ENCODE results near the gene CXorf58. TPM values are rescaled to one million over a fixed set of nuclear protein-coding genes. Genes with fewer than 3 reads are reported as not detected.

Gene CXorf58
- total and polyA plus RNA-seq, 2 experiments from 2014 or later: 0.56 TPM; not detected in 1

Other genes starting within 250 kb of the CXorf58 start
- gene PRDX4, start 240.5 kb upstream of the CXorf58 start, total RNA-seq (2014; rRNA removed; shearing (Covaris generic)): 101 and 139 TPM in 2 replicates
- gene PRDX4, start 240.5 kb upstream of the CXorf58 start, polyA plus RNA-seq (2016; fragmentation: Nextera tagmentation; extraction: Ambion mirVana): 101 and 103 TPM in 2 replicates
- gene ACOT9, start 164.7 kb upstream of the CXorf58 start, total RNA-seq (2014; rRNA removed; shearing (Covaris generic)): 34.3 and 35.4 TPM in 2 replicates
- 23.5 and 28.5 TPM in 2 replicates for gene ACOT9, start 164.7 kb upstream of the CXorf58 start, polyA plus RNA-seq (2016; fragmentation: Nextera tagmentation; extraction: Ambion mirVana)
- gene SAT1, start 124.8 kb upstream of the CXorf58 start, total RNA-seq (2014; rRNA removed; shearing (Covaris generic)): 44.1 and 54.5 TPM in 2 replicates
- 91.9 and 101 TPM in 2 replicates for gene SAT1, start 124.8 kb upstream of the CXorf58 start, polyA plus RNA-seq (2016; fragmentation: Nextera tagmentation; extraction: Ambion mirVana)
- 31.0 and 32.8 TPM in 2 replicates for gene APOO, start 68 bp upstream of the CXorf58 start, total RNA-seq (2014; rRNA removed; shearing (Covaris generic))
- 72.4 and 77.6 TPM in 2 replicates for gene APOO, start 68 bp upstream of the CXorf58 start, polyA plus RNA-seq (2016; fragmentation: Nextera tagmentation; extraction: Ambion mirVana)
- gene KLHL15, start 119.2 kb downstream of the CXorf58 start, total RNA-seq (2014; rRNA removed; shearing (Covaris generic)): 15.0 and 15.3 TPM in 2 replicates
- gene KLHL15, start 119.2 kb downstream of the CXorf58 start, polyA plus RNA-seq (2016; fragmentation: Nextera tagmentation; extraction: Ambion mirVana): 2.2 and 2.4 TPM in 2 replicates
- gene EIF2S3, start 146.9 kb downstream of the CXorf58 start, total RNA-seq (2014; rRNA removed; shearing (Covaris generic)): 246 and 323 TPM in 2 replicates
- 83.3 and 90.5 TPM in 2 replicates for gene EIF2S3, start 146.9 kb downstream of the CXorf58 start, polyA plus RNA-seq (2016; fragmentation: Nextera tagmentation; extraction: Ambion mirVana)
- gene ZFX, start 241.7 kb downstream of the CXorf58 start, total RNA-seq (2014; rRNA removed; shearing (Covaris generic)): 15.4 and 15.9 TPM in 2 replicates
- 8.3 and 11.0 TPM in 2 replicates for gene ZFX, start 241.7 kb downstream of the CXorf58 start, polyA plus RNA-seq (2016; fragmentation: Nextera tagmentation; extraction: Ambion mirVana)